GM19395 (cell line): Measurements from ENCODE around the gene ATP5ME.
A peak's percentile ranks its signal among the peaks of the same experiment; 100 is the strongest.
"Not testable (repeated sequence)": the region's sequence is repeated elsewhere in the genome, so short reads cannot be mapped to it uniquely, and the experiment has no call there.

Experiments
- ATAC-seq: cut with Tn5 transposase; IDR thresholded peaks from one replicate; pipeline ENCODE4 v1.9.1; 2021; ENCODE audit warnings: mild to moderate bottlenecking, moderate library complexity; ENCODE audit not compliant: unreplicated experiment

The ATP5ME gene

DNA sequence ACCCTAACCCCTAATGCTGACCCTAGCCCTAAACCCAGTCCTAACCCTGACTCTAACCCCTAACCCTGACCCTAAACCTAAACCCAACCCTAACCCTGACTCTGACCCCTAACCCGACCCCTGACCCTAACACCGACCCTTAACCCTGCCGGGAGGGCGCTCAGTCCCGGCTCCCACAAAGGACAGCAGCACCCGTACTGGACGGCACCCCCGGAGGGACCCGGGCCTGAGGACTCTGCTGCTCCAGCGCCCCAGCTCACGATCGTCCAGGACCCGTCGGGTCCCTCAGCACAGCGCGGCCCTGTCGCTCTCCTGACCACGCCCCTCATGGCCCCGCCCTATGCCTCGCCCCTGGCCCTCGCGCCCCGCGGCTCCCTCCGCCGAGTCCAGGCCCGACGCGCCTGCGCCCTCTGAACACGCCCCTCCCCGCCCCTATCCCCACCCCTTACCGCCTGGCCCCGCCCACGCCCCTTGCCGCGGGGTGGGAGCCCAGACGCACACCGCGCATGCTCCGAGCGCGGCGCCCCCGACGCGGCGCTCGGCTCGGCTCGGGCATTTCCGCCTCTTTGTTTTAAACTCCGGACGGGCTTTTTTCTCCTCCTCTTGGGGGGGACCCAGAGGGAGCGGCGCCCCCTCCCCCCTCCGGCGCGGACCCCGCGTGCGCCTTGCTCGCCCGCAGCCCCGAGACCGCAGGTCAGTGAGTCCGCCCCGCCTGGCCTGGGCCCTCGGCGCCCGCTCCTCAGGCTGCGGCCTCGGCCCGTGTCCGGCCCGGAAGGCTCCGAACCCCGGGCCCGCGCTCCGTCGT is 31.4 kb upstream of the ATP5ME start, which contains the start of gene PCGF3:
PCGF3 (plus strand) TSS at position 555 of the 805 bp plus-strand sequence. CDS start 27,849 bp downstream, outside the sequence.
- peak; percentile 95 for ATAC-seq

- ATAC-seq = no peak
Observed at GRCh38 chr4:704971-705277, 30.8 kb upstream of the ATP5ME start.

GRCh38 chr4:704198-704891 is 30.3 kb upstream of the ATP5ME start:
- no peak for ATAC-seq

DNA sequence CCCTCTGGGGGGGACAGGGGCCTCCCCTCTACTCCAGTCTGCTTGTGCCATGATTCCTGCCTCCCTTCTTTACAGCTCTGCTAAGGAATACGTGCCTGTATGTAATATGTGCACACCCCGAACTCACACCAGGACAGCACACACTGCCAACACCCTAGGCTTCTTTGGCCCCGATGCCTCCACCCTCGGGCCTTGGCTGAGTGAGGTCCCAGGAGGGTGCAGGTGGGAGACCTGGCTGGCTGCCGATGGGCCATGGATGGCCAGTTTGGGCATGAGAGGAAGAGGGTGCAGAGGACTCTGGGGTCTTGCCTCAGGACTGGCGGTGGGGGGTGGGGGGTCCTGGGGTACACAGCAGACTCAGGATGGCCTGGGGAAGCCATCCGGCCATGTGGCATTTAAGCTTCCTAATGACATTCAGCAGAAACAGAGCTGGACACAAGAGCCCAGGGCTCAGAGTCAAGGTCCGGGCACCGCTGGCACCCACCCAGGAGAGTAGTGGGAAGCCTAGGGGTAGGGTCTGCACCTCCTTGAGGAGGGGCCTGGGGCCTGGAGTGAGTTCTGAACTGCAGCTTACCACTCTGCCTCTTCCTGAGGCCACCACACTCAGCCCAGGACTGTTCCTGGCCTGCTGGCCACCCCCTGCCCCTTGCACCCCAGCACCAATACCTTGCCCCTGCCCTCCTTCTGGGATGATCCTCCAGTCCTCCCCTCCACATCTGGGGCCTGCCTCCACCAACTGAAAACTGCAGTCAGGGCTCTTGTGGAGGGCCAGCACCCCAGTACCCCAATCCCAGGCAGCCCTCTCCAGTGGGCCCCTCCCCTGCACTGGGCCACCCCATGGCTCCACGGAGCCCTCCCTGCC is 29.5 kb upstream of the ATP5ME start:
- ATAC-seq = no peak

DNA sequence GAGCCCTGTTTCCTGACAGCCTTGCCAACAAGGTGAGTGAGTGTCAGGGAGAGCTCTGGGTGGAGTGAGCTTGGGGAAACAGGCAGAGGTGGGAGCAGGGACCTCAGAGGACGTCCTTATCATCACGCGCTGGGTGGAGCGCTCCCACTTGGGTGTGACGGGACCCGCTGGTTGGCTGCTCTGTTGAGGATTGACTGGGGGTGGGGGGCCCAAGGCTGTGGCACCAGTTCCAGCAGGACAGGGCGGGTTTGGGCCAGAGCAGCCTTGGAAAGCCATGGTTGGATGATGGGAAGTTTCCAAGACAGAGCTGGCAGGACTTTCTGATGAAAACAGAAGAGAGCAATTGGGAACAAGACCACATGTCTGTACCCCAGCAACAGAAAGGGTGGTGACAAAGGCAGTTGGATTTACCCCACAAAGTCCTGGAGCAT is 28.6 kb upstream of the ATP5ME start:
- no peak for ATAC-seq

DNA sequence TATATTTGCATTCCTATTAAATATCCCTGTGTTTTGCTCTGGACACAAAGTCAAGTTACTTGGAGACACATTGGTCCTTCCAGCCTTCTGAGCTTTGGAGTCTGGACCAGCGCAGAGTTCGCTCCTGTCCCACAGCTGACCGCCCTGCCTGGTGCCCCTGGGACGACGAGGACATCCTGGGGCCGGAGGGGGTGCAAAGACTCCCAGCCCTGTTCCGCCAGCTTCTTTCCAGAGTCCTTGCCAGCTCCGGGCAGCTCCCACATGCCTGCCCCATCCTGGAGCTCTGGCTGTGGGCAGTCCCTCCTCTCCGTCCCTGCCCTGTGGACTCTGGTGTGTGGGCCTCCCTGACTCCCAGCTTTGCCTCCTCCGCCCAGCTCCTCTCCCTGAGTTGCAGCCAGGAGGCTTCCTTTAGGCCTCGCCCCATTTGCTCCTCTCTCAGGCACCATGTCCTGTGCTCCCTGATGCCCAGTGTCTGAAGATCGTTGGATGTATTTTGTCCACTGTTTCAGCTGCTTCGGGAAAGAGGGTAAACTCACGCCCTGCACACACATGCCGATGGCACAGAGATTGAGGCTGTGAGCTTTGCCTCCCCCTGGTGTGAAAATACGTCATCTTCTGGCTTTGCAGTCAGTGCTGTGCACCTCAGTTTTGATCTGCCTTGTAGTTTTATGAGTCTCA is 26.6 kb upstream of the ATP5ME start:
- ATAC-seq = no peak

DNA sequence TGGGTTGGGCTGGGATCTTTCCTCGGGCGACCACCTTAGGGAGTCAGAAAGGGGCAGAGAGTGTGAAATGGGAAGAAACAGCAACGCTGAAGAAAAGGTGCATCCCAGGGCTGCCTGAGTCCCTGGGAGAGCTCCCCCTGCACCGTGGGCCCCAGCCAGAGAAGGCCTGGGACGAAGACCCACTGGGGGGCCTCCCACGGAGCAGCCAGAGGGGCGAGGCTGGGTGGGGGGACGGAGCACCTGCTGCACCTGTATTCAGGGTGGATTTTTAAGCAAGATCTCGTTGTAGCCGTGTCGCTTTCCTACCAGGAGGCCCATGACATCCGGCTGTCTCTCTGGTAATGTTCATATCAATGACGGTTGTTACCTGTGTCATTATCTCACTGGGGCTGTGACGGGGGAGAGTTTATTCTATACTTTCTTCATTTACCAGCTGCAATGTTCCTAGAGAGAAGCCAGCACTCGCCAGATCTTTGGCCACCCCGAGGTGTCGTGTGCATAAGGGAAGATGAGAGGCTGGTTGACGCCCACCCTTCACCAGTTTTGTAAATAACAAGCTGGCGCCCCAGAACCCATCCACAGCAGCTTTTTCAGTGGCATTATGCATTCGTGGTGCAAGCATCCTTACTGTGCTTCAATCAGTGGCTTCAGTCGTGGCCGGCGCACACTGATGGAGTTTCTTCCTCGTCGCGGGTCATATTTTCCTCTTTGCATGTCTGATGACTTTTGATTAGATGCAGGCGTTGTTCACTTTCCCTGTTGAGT is 25.9 kb upstream of the ATP5ME start:
- ATAC-seq = no peak

- not testable (repeated sequence) for ATAC-seq
Observed at GRCh38 chr4:694341-694940, 20.4 kb upstream of the ATP5ME start.

GRCh38 chr4:692771-693554 is 18.9 kb upstream of the ATP5ME start:
- ATAC-seq = no peak

GRCh38 chr4:689723-690122 is 15.6 kb upstream of the ATP5ME start:
- ATAC-seq = no peak

GRCh38 chr4:688854-689681 is 15.0 kb upstream of the ATP5ME start, which contains the start of gene SLC49A3:
Gene SLC49A3 (minus strand): TSS chr4:689151. CDS start chr4:689127, 24 bp downstream.
- ATAC-seq = no peak

DNA sequence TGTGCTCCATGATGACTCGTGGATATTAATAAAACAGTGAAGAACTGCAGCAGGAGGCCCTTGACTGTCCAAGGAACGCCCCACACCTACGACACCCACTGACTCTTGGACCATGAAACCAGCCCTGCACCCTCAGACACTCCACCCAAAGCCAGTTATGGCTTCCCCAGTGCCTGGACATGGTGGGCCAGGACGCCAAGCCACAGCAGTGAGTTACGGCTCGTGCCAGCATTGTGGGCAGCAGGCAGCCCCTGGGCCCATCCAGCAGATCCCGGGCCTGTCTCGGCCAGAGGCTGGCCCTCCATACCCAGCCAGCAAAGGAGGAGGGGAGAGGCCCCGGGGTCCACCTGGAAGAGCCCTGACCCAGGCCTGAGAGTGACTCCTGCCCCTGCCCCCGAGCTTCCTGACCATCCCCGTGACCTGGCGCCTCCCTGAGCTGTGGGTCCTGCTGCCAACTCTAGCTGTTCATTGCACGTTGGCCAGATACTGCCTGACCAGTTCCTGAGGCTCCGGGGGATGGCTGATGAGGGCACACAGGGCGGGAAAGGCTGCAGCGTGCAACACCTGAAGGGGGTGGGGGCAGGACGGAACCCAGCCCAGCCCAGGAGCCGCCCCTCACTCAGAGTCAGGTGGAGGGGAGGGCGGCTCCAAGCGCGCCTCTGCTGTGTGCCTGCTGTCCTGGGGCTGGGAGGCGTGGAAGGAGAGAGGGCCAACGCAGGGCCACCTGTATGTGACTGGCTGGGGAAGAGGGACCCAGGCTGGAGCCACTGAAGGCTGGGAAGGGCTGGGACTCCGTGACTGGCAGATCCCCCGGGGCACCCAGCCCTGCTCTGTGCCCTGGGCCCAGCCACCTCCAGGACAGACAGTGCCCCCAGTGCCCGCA is 14.1 kb upstream of the ATP5ME start:
- no peak for ATAC-seq

- ATAC-seq = no peak
Observed at GRCh38 chr4:687048-687970, 13.2 kb upstream of the ATP5ME start.

DNA sequence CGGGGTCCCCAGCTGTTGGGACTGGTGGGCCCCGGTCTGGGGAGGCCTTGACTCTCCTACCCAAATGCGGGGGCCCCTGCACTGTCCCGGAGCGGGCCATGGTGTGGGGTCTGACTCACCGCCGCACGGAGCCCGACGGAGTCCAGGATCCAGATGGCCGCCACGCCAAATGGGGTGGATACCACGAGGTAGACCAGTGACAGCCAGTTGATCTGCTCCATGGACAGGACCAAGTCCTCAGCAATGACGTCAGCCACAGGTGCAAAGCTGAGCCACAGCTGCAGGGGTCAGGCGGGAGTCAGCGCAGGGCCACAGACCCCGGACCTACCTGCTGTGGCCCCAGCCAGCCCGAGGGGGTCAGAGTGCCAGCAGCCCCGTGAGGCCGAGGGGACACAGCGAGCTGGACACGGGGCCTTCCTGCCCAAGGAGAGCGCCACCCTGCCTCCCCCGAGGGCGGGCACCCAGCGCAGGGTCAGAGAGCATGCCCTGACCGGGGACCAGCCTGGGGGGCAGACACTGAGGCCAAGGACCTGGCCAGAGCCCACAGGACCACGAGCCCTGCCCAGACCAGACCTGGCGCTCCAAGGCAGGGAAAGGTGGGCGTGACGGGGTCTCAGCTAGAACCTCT is 12.5 kb upstream of the ATP5ME start:
- no peak for ATAC-seq

GRCh38 chr4:685679-686412 is 11.8 kb upstream of the ATP5ME start:
- no peak for ATAC-seq
